OCI-LY7 (cell line): Measurements from ENCODE around the gene PTRHD1.

Experiments used
- CTCF ChIP-seq: fragments of 200-600 bp; sonication (generic); conservative IDR thresholded peaks from 2 replicates; pipeline ENCODE4 v1.5.1; 2014; ENCODE audit warnings: mild to moderate bottlenecking, antibody characterized with exemption, low read length, moderate library complexity, mixed read lengths
- EZH2phosphoT487 ChIP-seq: fragments of 200-600 bp; sonication (generic); IDR thresholded peaks from 2 replicates; pipeline ENCODE4 v1.6.1; 2018; ENCODE audit warnings: low read depth, borderline replicate concordance, mild to moderate bottlenecking, mixed run types, antibody characterized with exemption, low read length, moderate library complexity, mixed read lengths

GRCh38 chr2:24787532-24787931 lies 5.7 kb downstream of the PTRHD1 start:
- TF ChIP-seq EZH2phosphoT487 (no peak), CTCF (no peak)
